Keratinocyte (primary cell): ENCODE measurements around the gene TMEM242. TPM values are rescaled to one million over a fixed set of nuclear protein-coding genes. Genes with fewer than 3 reads are reported as not detected.

ENCODE experiments used
- DNase-seq: peaks from one replicate; pipeline ENCODE4 v3.0.0-alpha.2; 2011; ENCODE audit warnings: low read depth, missing footprints, low spot score
- FAIRE-seq: peaks from 2 replicates; lab custom pipeline; 2011; peaks lifted over from hg19 to GRCh38; lab: Jason Lieb, UNC
- H2AFZ ChIP-seq: 2 replicates; pipeline ENCODE4 v1.6.0; 2012; ENCODE audit warnings: low read length, control low read depth, inconsistent platforms; ENCODE audit not compliant: control insufficient read depth
- H3K27ac ChIP-seq: 2 replicates; pipeline ENCODE4 v1.5.1; 2011; ENCODE audit warnings: low read length; ENCODE audit not compliant: control insufficient read depth, insufficient read depth
- H3K27me3 ChIP-seq: 3 replicates; pipeline ENCODE4 v1.6.0; 2011; ENCODE audit warnings: low read length; ENCODE audit not compliant: control insufficient read depth, insufficient read depth; ENCODE audit errors: extremely low read depth
- H3K36me3 ChIP-seq, 2 experiments: 2 replicates in 1 of 2; 3 replicates in 1 of 2; pipeline ENCODE4 v1.5.1; 2011; ENCODE audit warnings: low read length in 2 of 2, mild to moderate bottlenecking in 1 of 2; ENCODE audit not compliant: control insufficient read depth in 2 of 2, insufficient read depth in 2 of 2; ENCODE audit errors: extremely low read depth in 1 of 2
- H3K4me1 ChIP-seq: 3 replicates; pipeline ENCODE4 v1.5.1; 2011; ENCODE audit warnings: low read length; ENCODE audit not compliant: control insufficient read depth, insufficient read depth; ENCODE audit errors: extremely low read depth
- H3K4me2 ChIP-seq: 3 replicates; pipeline ENCODE4 v1.6.0; 2011; ENCODE audit warnings: low read depth, low read length; ENCODE audit not compliant: control insufficient read depth, insufficient read depth; ENCODE audit errors: extremely low read depth
- H3K4me3 ChIP-seq, 3 experiments: fragments of 200-600 bp in 1 of 3; sonication (generic) in 1 of 3; 2 replicates in 2 of 3; 3 replicates in 1 of 3; pipeline ENCODE4 v1.5.1; 2011 to 2016; ENCODE audit warnings: low read length in 3 of 3, mild to moderate bottlenecking in 3 of 3, control low read depth in 2 of 3, inconsistent platforms in 1 of 3, low read depth in 1 of 3, mixed read lengths in 1 of 3, mixed run types in 1 of 3, moderate library complexity in 1 of 3; ENCODE audit not compliant: control insufficient read depth in 2 of 3, insufficient read depth in 2 of 3; ENCODE audit errors: extremely low read depth in 1 of 3
- H3K79me2 ChIP-seq: 2 replicates; pipeline ENCODE4 v1.6.0; 2012; ENCODE audit warnings: low read length; ENCODE audit not compliant: control insufficient read depth, insufficient read depth
- H3K9ac ChIP-seq: 3 replicates; pipeline ENCODE4 v1.6.0; 2011; ENCODE audit warnings: low read length; ENCODE audit not compliant: control insufficient read depth, insufficient read depth; ENCODE audit errors: extremely low read depth
- H3K9me1 ChIP-seq: 3 replicates; pipeline ENCODE4 v1.6.0; 2011; ENCODE audit warnings: low read length; ENCODE audit not compliant: control insufficient read depth, insufficient read depth; ENCODE audit errors: extremely low read depth
- H3K9me3 ChIP-seq: 2 replicates; pipeline ENCODE4 v1.5.1; 2012; ENCODE audit warnings: low read depth, low read length; ENCODE audit not compliant: control insufficient read depth
- H4K20me1 ChIP-seq: 3 replicates; pipeline ENCODE4 v1.6.0; 2011; ENCODE audit warnings: low read length; ENCODE audit not compliant: control insufficient read depth, insufficient read depth; ENCODE audit errors: extremely low read depth
- CTCF ChIP-seq, 3 experiments: IDR thresholded peaks in 1 of 3; conservative IDR thresholded peaks in 1 of 3; optimal IDR thresholded peaks in 1 of 3; 2 replicates in 2 of 3; 3 replicates in 1 of 3; pipeline versions ENCODE3 to v1.5.1; 2011; ENCODE audit warnings: low read length in 3 of 3, mild to moderate bottlenecking in 3 of 3, moderate library complexity in 2 of 3, control low read depth in 1 of 3, inconsistent platforms in 1 of 3; ENCODE audit not compliant: insufficient read depth in 2 of 3; ENCODE audit errors: extremely low read depth in 1 of 3
- EZH2 ChIP-seq: IDR thresholded peaks from one replicate; pipeline ENCODE4 v1.6.1; 2012; ENCODE audit warnings: inconsistent platforms, mild to moderate bottlenecking, low read length, moderate library complexity
- dilution Hi-C: fragments of 300-500 bp; cut with MboI; formaldehyde crosslinking; loops from one replicate; pipeline ENCODE4 v1.7.0; 2020; ENCODE audit warnings: low sequenced_read_pairs; ENCODE audit not compliant: extremely low pct_ligation_motif_present
- polyA plus RNA-seq, 5 experiments: library from polyadenylated mRNA; depleted of rRNA in 3 of 5; stranded (reverse) in 3 of 5; stranded (forward) in 1 of 5; unstranded in 1 of 5; fragments of >200 nt; gene quantifications; 1 replicate in 1 of 5; 2 replicates in 3 of 5; 3 replicates in 1 of 5; pipeline versions ENCODE4 v1.2.1 to v1.2.3, GENCODE V29; 2011 to 2012; ENCODE audit warnings: missing spikeins in 2 of 5, low read depth in 1 of 5, low replicate concordance in 1 of 5

Gene TMEM242
- polyA plus RNA-seq, 1 donor (not counting 4 experiments of a cell fraction or from before 2014, with no cell fraction given) = 11.0 TPM

- H3K4me3 ChIP-seq = no peak overlapping the region
- dilution Hi-C loops = no loop called here
Measured at GRCh38 chr6:157287923-157288322, 35.4 kb downstream of the TMEM242 start.

GRCh38 chr6:157287247-157287850 is 36.0 kb downstream of the TMEM242 start:
- Histone ChIP-seq H2AFZ (no peak overlapping the region), H3K79me2 (no peaks in the 10 kb centered on the region), H4K20me1 (no peaks in the 10 kb centered on the region), H3K4me2 (no peak overlapping the region), H3K4me1 (no peaks in the 10 kb centered on the region), H3K27me3 (no peaks in the 10 kb centered on the region), H3K36me3 (peaks cover 2 to 5% of the 10 kb centered on the region in 2 experiments), H3K9me1 (no peaks in the 10 kb centered on the region), H3K9me3 (no peaks in the 10 kb centered on the region), H3K9ac (no peak overlapping the region), H3K4me3 (no peak overlapping the region), H3K27ac (no peak overlapping the region)
- FAIRE-seq = no peak
- DNase-seq = no peak
- TF ChIP-seq EZH2 = no peak
- no peak for TF ChIP-seq CTCF (optimal IDR thresholded peaks at IDR 0.05 in 1 of 3, IDR thresholded peaks at IDR 0.05 in 1 of 3, conservative IDR thresholded peaks at IDR 0.05 in 1 of 3; ENCODE audit: extremely low read depth in 1 of 3, insufficient read depth in 2 of 3, low read length in 3 of 3)
- dilution Hi-C loops = no loop called here

More at GRCh38 chr6:157287923-157288322, 35.4 kb downstream of the TMEM242 start:
- H3K9ac ChIP-seq = no peak overlapping the region
- H3K9me1 ChIP-seq = no peaks in the 10 kb centered on the region
- no peaks in the 10 kb centered on the region for H3K27me3 ChIP-seq
- no peaks in the 10 kb centered on the region for H4K20me1 ChIP-seq
- H3K9me3 ChIP-seq = no peaks in the 10 kb centered on the region
- no peaks in the 10 kb centered on the region for H3K79me2 ChIP-seq
- H3K36me3 ChIP-seq = peaks cover 2 to 5% of the 10 kb centered on the region in 2 experiments
- TF ChIP-seq CTCF (optimal IDR thresholded peaks at IDR 0.05 in 1 of 3, IDR thresholded peaks at IDR 0.05 in 1 of 3, conservative IDR thresholded peaks at IDR 0.05 in 1 of 3; ENCODE audit: extremely low read depth in 1 of 3, insufficient read depth in 2 of 3, low read length in 3 of 3) (no peak), EZH2 (no peak)
- no peak for FAIRE-seq
- no peak overlapping the region for H3K4me2 ChIP-seq
- no peaks in the 10 kb centered on the region for H3K4me1 ChIP-seq
- DNase-seq = no peak
- no peak overlapping the region for H3K27ac ChIP-seq
- H2AFZ ChIP-seq = no peak overlapping the region
